PC-3 (cell line): Measurements from ENCODE around the gene RTN4RL2. TPM values are rescaled to one million over a fixed set of nuclear protein-coding genes. Genes with fewer than 3 reads are reported as not detected.

Experiments
- ATAC-seq: fragments of 200-7000 bp; cut with Tn5 transposase; 2 replicates; pipeline ENCODE4 v1.9.1; 2020; ENCODE audit warnings: mild to moderate bottlenecking, moderate library complexity
- BruUV-seq: library from RNA; stranded (reverse); fragments of 400-500 nt; replicated peaks from 2 replicates; lab custom pipeline; 2021; lab: Mats Ljungman, UMichigan
- CTCF ChIA-PET: fragments of 300-600 bp; sonication (Branson Sonifier 250); formaldehyde crosslinking; loops from one replicate; lab custom pipeline; 2022; ENCODE audit warnings: antibody characterized with exemption; lab: Charles Lee
- POLR2A ChIA-PET: fragments of 300-600 bp; sonication (Branson Sonifier 250); formaldehyde crosslinking; loops from one replicate; lab custom pipeline; 2022; ENCODE audit warnings: antibody characterized with exemption; ENCODE audit not compliant: unreplicated experiment; lab: Charles Lee
- DNase-seq: peaks from one replicate; pipeline ENCODE4 v3.0.0-alpha.2; 2015
- H2AFZ ChIP-seq: fragments of 300-600 bp; sonication (generic); 2 replicates; pipeline ENCODE4 v1.6.0; 2016; ENCODE audit warnings: antibody characterized with exemption, low read length
- H3F3A ChIP-seq: fragments of 300-600 bp; sonication (generic); one replicate; pipeline ENCODE4 v1.6.0; 2017; ENCODE audit warnings: antibody characterized with exemption, low read length, control low read depth, mild to moderate bottlenecking; ENCODE audit not compliant: unreplicated experiment
- H3K27ac ChIP-seq: fragments of 300-600 bp; sonication (generic); 2 replicates; pipeline ENCODE4 v1.5.1; 2016; ENCODE audit warnings: mild to moderate bottlenecking, low read length
- H3K27me3 ChIP-seq: fragments of 300-600 bp; sonication (generic); 2 replicates; pipeline ENCODE4 v1.6.1; 2016; ENCODE audit warnings: low read length, mixed read lengths
- H3K36me3 ChIP-seq: fragments of 300-600 bp; sonication (generic); 2 replicates; pipeline ENCODE4 v1.6.1; 2016; ENCODE audit warnings: low read depth, mixed run types, low read length, mixed read lengths
- H3K4me1 ChIP-seq: fragments of 300-600 bp; sonication (generic); 2 replicates; pipeline ENCODE4 v1.5.1; 2016; ENCODE audit warnings: low read length; ENCODE audit not compliant: insufficient read depth
- H3K4me2 ChIP-seq: fragments of 300-600 bp; sonication (generic); 2 replicates; pipeline ENCODE4 v1.6.0; 2016; ENCODE audit warnings: low read length
- H3K4me3 ChIP-seq: fragments of 300-600 bp; sonication (generic); 2 replicates; pipeline ENCODE4 v1.5.1; 2016; ENCODE audit warnings: mild to moderate bottlenecking, low read length, mixed read lengths
- H3K79me2 ChIP-seq: fragments of 300-600 bp; sonication (generic); 2 replicates; pipeline ENCODE4 v1.6.1; 2017; ENCODE audit warnings: low read length, mixed read lengths
- H3K9ac ChIP-seq: fragments of 300-600 bp; sonication (generic); 2 replicates; pipeline ENCODE4 v1.6.0; 2016; ENCODE audit warnings: mild to moderate bottlenecking, low read length
- H3K9me2 ChIP-seq: fragments of 300-600 bp; sonication (generic); replicated peaks from 2 replicates; pipeline ENCODE4 v1.6.1; 2016; ENCODE audit warnings: mixed run types, low read length, mixed read lengths
- H3K9me3 ChIP-seq: fragments of 300-600 bp; sonication (generic); 2 replicates; pipeline ENCODE4 v1.6.1; 2016; ENCODE audit warnings: low read length, mixed read lengths
- H4K20me1 ChIP-seq: fragments of 300-600 bp; sonication (generic); 2 replicates; pipeline ENCODE4 v1.6.1; 2016; ENCODE audit warnings: low read length, mixed read lengths
- CTCF ChIP-seq: fragments of 300-600 bp; sonication (generic); conservative IDR thresholded peaks from 2 replicates; pipeline ENCODE4 v1.5.1; 2017; ENCODE audit warnings: antibody characterized with exemption, low read depth, mild to moderate bottlenecking, low read length
- EZH2 ChIP-seq: fragments of 300-600 bp; sonication (generic); IDR thresholded peaks from one replicate; pipeline ENCODE4 v1.6.1; 2017; ENCODE audit warnings: antibody characterized with exemption, mild to moderate bottlenecking, low read length; ENCODE audit not compliant: unreplicated experiment
- EZH2phosphoT487 ChIP-seq: fragments of 300-600 bp; sonication (generic); IDR thresholded peaks from 2 replicates; pipeline ENCODE4 v1.6.1; 2018; ENCODE audit warnings: mild to moderate bottlenecking, antibody characterized with exemption, low read length, borderline replicate concordance
- intact Hi-C: fragments of 100-400 bp; cut with micrococcal nuclease; formaldehyde crosslinking; loops from 2 replicates; pipeline ENCODE4 v1.9.0; 2023
- total RNA-seq: library from RNA; depleted of rRNA; stranded (reverse); fragments of >200 nt; gene quantifications from 2 replicates; pipeline ENCODE4 v1.2.3, GENCODE V29; 2014

Gene RTN4RL2
- total RNA-seq, 1 experiment from 2014 or later = 3.5 TPM

GRCh38 chr11:57516061-57516443 lies 55.7 kb downstream of the RTN4RL2 start:
- ChIA-PET POLR2A (interaction anchor here (0.6 kb wide), 1 partner anchor 47 kb away, joined by 3 read pairs; no protein-coding TSS in a partner anchor), CTCF (no interaction called here)
- no peaks in the 10 kb centered on the region for H3K9me3 ChIP-seq
- ATAC-seq (no peak), DNase-seq (no peak)
- H3K4me2 ChIP-seq = peak overlapping the region; percentile 100
- H3F3A ChIP-seq = no peaks in the 10 kb centered on the region
- peak overlapping the region; percentile 62 for H3K9ac ChIP-seq
- H3K9me2 ChIP-seq = no peaks in the 10 kb centered on the region
- peak overlapping the region; percentile 94 for H3K4me3 ChIP-seq
- H4K20me1 ChIP-seq = no peaks in the 10 kb centered on the region
- no peak for TF ChIP-seq EZH2phosphoT487
- no peak for TF ChIP-seq CTCF
- TF ChIP-seq EZH2 = no peak
- H3K27me3 ChIP-seq = no peaks in the 10 kb centered on the region
- intact Hi-C loops = loop anchor here (1.0 kb wide), 1 partner anchor 171 kb away; no protein-coding TSS in a partner anchor
- H3K79me2 ChIP-seq = no peaks in the 10 kb centered on the region
- no peak overlapping the region for H3K27ac ChIP-seq
- H2AFZ ChIP-seq = peak overlapping the region; percentile 83
- no peaks in the 10 kb centered on the region for H3K36me3 ChIP-seq
- no TSS peak for BruUV-seq
- H3K4me1 ChIP-seq = peaks cover 9% of the 10 kb centered on the region

- H3K9me3 ChIP-seq = no peaks in the 10 kb centered on the region
- H3K9ac ChIP-seq = no peak overlapping the region
- no TSS peak for BruUV-seq
- H3K9me2 ChIP-seq = no peaks in the 10 kb centered on the region
- H3K4me3 ChIP-seq = no peak overlapping the region
- no peaks in the 10 kb centered on the region for H3F3A ChIP-seq
- H3K36me3 ChIP-seq = 0 out of 2 replicates have a peak, but pooled peaks cover 8% of the 10 kb centered on the region
- ChIA-PET CTCF (no interaction called here), POLR2A (no interaction called here)
- no peaks in the 10 kb centered on the region for H3K27me3 ChIP-seq
- H2AFZ ChIP-seq = no peak overlapping the region
- TF ChIP-seq EZH2 (no peak), CTCF (no peak), EZH2phosphoT487 (no peak)
- no peak overlapping the region for H3K27ac ChIP-seq
- no peak overlapping the region for H3K4me2 ChIP-seq
- H3K4me1 ChIP-seq = no peaks in the 10 kb centered on the region
- DNase-seq (no peak), ATAC-seq (no peak)
- H3K79me2 ChIP-seq = no peaks in the 10 kb centered on the region
- intact Hi-C loops = no loop called here
- H4K20me1 ChIP-seq = no peaks in the 10 kb centered on the region
Measured at GRCh38 chr11:57521116-57521515, 60.8 kb downstream of the RTN4RL2 start.

- intact Hi-C loops = no loop called here
- POLR2A ChIA-PET = no interaction called here
- no peak for TF ChIP-seq CTCF
- no peak for TF ChIP-seq EZH2
- no peak for TF ChIP-seq EZH2phosphoT487
- CTCF ChIA-PET = interaction anchor here (0.7 kb wide), 1 partner anchor 30 kb away, joined by 7 read pairs; no protein-coding TSS in a partner anchor
- no peaks in the 10 kb centered on the region for H3K4me1 ChIP-seq
- H3K27ac ChIP-seq = no peak overlapping the region
- H3K9me3 ChIP-seq = no peaks in the 10 kb centered on the region
- H3K79me2 ChIP-seq = peaks cover 3% of the 10 kb centered on the region; the same call in 1 of the 2 replicates
- H2AFZ ChIP-seq = no peak overlapping the region
- no peaks in the 10 kb centered on the region for H3K9me2 ChIP-seq
- DNase-seq (no peak), ATAC-seq (no peak)
- no peak overlapping the region for H3K4me3 ChIP-seq
- H3F3A ChIP-seq = no peaks in the 10 kb centered on the region
- H3K27me3 ChIP-seq = no peaks in the 10 kb centered on the region
- 0 out of 2 replicates have a peak, but pooled peaks cover 8% of the 10 kb centered on the region for H3K36me3 ChIP-seq
- no peak overlapping the region for H3K4me2 ChIP-seq
- no TSS peak for BruUV-seq
- H4K20me1 ChIP-seq = no peaks in the 10 kb centered on the region
- no peak overlapping the region for H3K9ac ChIP-seq
Measured at GRCh38 chr11:57523419-57523818, 63.1 kb downstream of the RTN4RL2 start.
